Measurements from ENCODE around the gene CDR2L.

CDR2L gene

GRCh38 chr17:74956093-74956492 lies 31.3 kb upstream of the CDR2L start:
- no peak for TF ChIP-seq CTCF (IDR thresholded peaks at IDR 0.05; ENCODE audit: unreplicated experiment in 3 of 3)
- H3K27me3 Mint-ChIP-seq (ENCODE audit: low read depth): peaks cover 59% of the 10 kb centered on the region

GRCh38 chr17:74957935-74958740 lies 29.3 kb upstream of the CDR2L start:
- Mint-ChIP-seq H3K27me3 (ENCODE audit: low read depth) (peaks cover 44% of the 10 kb centered on the region), H3K9me3 (no peaks in the 10 kb centered on the region), H3K36me3 (ENCODE audit: low read depth) (no peaks in the 10 kb centered on the region), H3K4me1 (no peaks in the 10 kb centered on the region), H3K27ac (no peak overlapping the region), H3K4me3 (no peak overlapping the region)
- TF ChIP-seq CTCF (IDR thresholded peaks at IDR 0.05; ENCODE audit: unreplicated experiment in 3 of 3): peak; percentile 86 to 95 (median 94)

More at GRCh38 chr17:74956093-74956492, 31.3 kb upstream of the CDR2L start:
- Mint-ChIP-seq H3K27ac (no peak overlapping the region), H3K4me1 (no peaks in the 10 kb centered on the region), H3K36me3 (ENCODE audit: low read depth) (no peaks in the 10 kb centered on the region), H3K9me3 (no peaks in the 10 kb centered on the region), H3K4me3 (no peak overlapping the region)

DNA sequence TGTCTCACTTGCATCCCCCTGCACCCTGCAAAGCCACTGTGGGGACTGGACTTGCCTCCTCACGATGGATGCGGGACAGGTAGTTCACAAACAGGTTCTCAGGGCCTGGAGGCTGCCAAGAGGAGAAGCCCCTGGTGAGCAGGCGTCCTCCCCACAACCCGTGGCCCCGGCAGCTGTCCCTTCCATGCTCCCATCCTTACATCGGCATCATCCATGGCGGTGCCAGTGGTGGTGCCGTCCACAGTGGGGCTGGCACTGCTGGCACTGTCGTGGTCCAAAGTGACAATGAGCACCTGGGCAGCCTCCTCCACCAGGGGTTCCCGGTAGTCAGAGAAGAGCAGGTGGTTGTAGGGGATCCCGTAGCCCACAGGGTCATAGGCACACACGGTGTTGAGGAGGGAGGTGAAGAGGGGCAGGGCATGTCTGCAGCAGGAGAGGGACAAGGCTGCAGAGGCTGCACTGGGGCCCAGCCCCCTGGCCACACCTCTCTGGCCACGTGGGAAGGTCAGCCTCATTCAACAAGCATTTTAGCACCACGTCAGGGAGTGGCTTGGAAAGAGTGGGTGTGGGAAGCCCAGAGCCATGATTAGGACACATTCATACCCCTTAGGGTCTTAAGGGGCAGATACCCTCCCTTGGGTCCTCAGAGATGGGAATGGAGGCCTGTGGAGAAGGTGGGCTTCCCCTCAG lies 27.5 kb upstream of the CDR2L start:
- no peak for TF ChIP-seq CTCF (IDR thresholded peaks at IDR 0.05; ENCODE audit: unreplicated experiment in 3 of 3)
- no peaks in the 10 kb centered on the region for H3K4me1 Mint-ChIP-seq
- no peaks in the 10 kb centered on the region for H3K36me3 Mint-ChIP-seq (ENCODE audit: low read depth)
- H3K27ac Mint-ChIP-seq: no peak overlapping the region
- H3K4me3 Mint-ChIP-seq: no peak overlapping the region
- peaks cover 37% of the 10 kb centered on the region for H3K27me3 Mint-ChIP-seq (ENCODE audit: low read depth)
- H3K9me3 Mint-ChIP-seq: no peaks in the 10 kb centered on the region

DNA sequence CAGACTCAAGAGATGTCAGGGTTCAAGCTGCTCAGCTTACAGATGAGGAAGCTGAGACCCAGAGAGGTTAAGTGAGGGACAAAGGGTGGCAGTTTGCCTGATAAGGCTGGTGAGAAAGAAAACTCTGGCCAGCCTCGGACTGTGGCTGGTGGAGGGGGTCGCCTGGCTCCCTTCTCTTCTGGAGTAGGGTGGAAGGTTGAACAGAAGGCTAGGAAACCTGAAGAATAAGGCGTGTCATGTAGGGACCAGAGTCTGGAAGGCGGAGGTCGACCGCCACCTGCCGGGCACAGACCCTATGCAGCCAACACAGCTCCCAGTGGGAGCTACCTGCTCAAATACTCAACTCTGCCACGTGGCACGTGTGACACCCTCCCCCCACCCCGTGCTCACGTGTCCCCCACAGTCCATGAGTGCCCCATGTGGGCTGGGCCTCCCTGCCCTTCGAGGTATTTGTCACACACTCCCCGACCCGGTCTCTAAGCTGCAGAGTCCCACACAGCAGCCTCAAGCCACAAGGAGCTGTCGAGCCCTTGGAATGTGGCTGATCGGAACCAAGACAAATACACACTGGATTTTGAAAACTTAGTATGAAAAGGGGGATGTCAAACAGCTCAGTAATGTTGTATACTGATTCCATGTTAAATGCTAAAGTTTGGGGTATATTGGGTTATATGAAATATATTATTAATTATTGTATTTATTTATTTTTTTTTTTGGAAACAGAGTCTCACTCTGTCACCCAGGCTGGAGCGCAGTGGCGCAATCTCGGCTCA lies 26.7 kb upstream of the CDR2L start:
- Mint-ChIP-seq H3K4me1 (no peaks in the 10 kb centered on the region), H3K36me3 (ENCODE audit: low read depth) (no peaks in the 10 kb centered on the region), H3K27ac (no peak overlapping the region), H3K27me3 (ENCODE audit: low read depth) (peaks cover 35% of the 10 kb centered on the region), H3K4me3 (no peak overlapping the region), H3K9me3 (no peaks in the 10 kb centered on the region)
- TF ChIP-seq CTCF (IDR thresholded peaks at IDR 0.05; ENCODE audit: unreplicated experiment in 3 of 3): peak; percentile 46 to 73 (median 53)

DNA sequence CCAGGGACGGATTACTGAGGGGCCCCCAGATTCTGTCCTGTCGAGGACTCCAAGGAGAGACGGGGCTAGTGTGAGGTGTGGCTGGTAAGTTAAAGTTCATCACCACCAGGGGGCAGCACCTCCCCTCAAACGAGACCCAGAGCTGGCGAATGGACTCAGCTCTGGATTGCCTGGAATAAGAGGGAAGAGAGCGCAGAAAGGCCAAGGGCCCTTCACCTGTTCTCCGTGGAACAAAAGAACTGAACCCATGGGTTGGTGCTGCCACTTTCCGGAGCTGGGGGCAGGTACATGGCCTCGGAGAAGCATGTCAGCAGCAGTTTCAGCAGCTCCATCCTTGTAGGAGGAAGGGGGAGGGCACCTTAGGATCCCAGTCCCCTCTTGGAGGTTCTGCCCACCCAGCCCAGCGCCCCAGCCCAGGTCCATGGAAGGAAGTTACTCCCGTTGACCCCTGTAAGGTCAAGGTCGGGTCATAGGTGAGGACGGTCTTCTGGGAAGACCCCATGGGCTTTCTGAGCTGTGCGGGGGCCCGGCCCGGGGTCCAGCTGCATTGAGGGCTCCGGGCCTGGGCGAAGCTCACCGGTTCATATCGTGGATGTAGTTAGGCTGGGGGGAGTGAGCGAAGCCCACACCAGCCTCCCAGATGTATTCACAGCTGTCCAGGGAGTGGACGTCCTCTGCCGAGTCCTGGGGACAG lies 25.6 kb upstream of the CDR2L start:
- H3K27me3 Mint-ChIP-seq (ENCODE audit: low read depth): peaks cover 29% of the 10 kb centered on the region
- H3K36me3 Mint-ChIP-seq (ENCODE audit: low read depth): no peaks in the 10 kb centered on the region
- peak; percentile 71 to 77 (median 77) for TF ChIP-seq CTCF (IDR thresholded peaks at IDR 0.05; ENCODE audit: unreplicated experiment in 3 of 3)
- no peaks in the 10 kb centered on the region for H3K9me3 Mint-ChIP-seq
- H3K27ac Mint-ChIP-seq: peak overlapping the region in 1 of 3 experiments; percentile 7
- H3K4me1 Mint-ChIP-seq: no peaks in the 10 kb centered on the region
- no peak overlapping the region for H3K4me3 Mint-ChIP-seq

All from nephron (organoid).